GM10248 (cell line): ENCODE results near the gene EXD3.

ENCODE experiments used
- CTCF ChIA-PET: fragments of 300-600 bp; sonication (Branson Sonifier 250); formaldehyde crosslinking; extraction: SDS; loops from one replicate; lab custom pipeline; 2021; ENCODE audit warnings: antibody characterized with exemption; lab: Yijun Ruan, JAX
- POLR2A ChIA-PET: fragments of 350-650 bp; sonication (Branson Sonifier 250); formaldehyde crosslinking; extraction: SDS; loops from one replicate; lab custom pipeline; 2020; ENCODE audit warnings: antibody characterized with exemption; lab: Yijun Ruan, JAX
- DNase-seq: peaks from one replicate; pipeline ENCODE4 v3.0.0; 2012; ENCODE audit errors: extremely low spot score
- TF ChIP-seq, protein P1 (sequence below): IDR thresholded peaks from 2 replicates; pipeline ENCODE4 v1.5.1; 2012; ENCODE audit warnings: mild to moderate bottlenecking, low read depth; ENCODE audit errors: extremely low read depth, missing control alignments, control extremely low read depth

Gene EXD3

DNA sequence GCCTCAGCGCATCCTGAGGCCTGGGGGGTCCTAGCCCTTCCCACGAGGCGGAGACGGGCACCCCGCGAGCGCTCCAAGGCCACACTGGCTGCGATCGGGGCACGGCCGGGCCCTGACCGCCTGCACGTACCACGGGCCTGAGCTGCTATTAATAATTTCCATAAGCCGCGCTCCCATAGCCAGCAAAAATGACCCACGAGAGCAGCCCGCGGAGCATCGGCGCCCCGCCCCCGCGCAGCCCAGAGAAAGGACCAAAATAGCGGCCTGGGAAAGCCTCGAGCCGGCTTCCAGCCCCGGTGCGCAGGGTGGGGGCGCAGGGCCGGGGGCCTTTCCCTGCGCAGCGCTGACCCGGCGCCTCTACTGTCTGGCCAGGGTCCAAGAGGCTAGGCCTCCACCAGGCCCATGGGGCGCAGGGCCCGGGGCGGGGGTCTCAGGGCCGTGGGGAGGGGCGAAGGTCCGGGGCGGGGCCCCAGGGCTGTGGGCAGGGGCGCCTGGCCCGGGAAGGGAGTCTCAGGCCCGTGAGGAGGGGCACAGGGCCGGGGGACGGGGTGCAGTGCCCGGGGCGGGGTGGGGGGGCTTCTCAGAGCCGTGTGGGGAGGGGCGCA is 54.4 kb downstream of the EXD3 start:
- ChIA-PET CTCF (no interaction called here), POLR2A (no interaction called here)
- no peak for DNase-seq

DNA sequence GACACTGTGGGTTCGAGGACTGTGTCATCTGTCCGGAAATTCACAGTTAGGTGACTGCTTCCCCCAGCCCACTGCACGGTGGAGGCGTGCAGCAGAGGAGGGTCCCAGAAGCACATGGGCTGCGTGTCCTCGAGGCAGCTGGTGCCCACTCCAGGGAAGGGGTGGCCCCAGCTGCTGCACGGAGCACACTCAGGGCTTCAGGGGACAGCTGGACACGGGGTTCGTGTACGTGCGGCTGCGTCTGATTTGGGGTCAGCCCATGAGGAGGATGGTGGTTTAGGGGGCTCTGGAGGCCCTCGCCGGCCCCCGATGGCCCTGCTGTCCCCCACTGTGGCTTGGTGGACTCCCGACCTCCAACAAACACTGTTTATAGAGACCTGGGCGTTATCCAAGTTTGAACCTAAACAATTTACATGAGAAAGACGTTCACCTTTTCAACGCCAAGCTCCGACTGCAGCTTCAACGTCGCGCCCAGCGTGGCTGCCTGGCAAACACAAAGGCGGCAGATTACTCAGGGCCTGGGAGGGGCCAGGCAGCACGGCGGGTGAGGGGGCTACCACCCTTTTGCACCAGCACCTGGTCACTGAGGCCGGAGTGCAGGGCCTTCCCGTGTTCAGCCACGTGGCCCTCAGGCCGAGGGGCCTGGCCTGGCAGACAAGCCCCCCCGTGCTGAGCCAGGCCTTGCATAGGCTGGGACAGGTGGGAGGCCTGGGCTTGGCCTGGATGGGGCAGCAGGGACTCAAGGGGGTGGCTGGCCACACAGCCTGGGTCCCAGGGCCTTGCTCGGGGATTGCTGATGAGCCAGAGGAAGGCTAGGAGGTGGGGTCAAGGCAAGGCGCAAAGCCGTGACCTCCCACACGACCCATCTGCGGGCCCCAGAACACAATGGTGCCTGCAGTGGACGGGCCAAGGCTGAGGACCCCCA is 55.2 kb downstream of the EXD3 start:
- POLR2A ChIA-PET, result no interaction called here
- CTCF ChIA-PET, result no interaction called here
- TF ChIP-seq, protein P1, sequence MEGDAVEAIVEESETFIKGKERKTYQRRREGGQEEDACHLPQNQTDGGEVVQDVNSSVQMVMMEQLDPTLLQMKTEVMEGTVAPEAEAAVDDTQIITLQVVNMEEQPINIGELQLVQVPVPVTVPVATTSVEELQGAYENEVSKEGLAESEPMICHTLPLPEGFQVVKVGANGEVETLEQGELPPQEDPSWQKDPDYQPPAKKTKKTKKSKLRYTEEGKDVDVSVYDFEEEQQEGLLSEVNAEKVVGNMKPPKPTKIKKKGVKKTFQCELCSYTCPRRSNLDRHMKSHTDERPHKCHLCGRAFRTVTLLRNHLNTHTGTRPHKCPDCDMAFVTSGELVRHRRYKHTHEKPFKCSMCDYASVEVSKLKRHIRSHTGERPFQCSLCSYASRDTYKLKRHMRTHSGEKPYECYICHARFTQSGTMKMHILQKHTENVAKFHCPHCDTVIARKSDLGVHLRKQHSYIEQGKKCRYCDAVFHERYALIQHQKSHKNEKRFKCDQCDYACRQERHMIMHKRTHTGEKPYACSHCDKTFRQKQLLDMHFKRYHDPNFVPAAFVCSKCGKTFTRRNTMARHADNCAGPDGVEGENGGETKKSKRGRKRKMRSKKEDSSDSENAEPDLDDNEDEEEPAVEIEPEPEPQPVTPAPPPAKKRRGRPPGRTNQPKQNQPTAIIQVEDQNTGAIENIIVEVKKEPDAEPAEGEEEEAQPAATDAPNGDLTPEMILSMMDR, result no peak
- no peak for DNase-seq

More for the DNA sequence above, 54.4 kb downstream of the EXD3 start:
- TF ChIP-seq, protein P1, result no peak

DNA sequence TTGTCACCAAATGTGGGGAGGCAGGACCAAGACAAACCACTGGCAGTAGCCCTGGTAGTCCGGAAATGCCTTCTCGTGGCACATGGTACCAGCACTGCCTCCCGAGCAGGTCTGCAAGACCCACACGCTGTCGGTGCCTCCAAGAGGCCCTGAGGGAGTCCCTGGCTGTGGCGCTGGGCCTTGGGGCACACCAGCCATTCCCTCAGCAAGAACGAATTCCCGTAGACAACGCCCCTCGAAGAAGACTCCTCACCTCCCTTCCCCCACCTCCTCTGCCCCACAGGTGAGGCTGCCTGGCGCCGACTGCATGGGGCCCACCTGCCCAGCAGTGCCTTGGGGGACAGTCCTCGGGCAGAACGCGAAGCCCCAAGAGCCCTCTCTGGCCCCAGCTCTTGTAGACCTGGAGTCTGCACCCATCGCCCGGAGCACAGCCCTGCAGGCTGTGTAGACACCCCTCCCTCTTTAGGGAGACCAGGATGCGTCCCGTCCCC is 56.0 kb downstream of the EXD3 start:
- CTCF ChIA-PET, result no interaction called here
- POLR2A ChIA-PET, result no interaction called here

DNA sequence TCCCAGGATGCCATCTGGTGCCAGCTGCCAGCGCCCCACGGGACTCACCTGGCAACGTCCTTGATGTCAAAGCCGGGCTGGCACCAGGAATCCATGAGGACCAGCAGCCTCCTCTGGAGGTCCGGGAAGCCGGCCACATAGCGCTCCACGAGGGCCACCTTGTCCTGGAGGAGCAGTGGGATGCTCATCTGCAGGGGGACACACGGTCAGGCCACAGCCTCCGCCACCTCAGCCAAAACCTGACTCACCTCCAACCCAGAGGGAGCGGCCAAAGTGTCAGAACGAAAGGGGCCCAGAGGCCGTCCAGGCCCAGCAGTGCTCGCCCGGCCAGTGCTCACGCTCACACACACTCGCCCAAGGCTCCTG is 56.5 kb downstream of the EXD3 start:
- DNase-seq, result no peak
- ChIA-PET POLR2A (no interaction called here), CTCF (no interaction called here)
- TF ChIP-seq, protein P1, result no peak

More for the DNA sequence above, 56.0 kb downstream of the EXD3 start:
- no peak for DNase-seq
- TF ChIP-seq, protein P1, result no peak

DNA sequence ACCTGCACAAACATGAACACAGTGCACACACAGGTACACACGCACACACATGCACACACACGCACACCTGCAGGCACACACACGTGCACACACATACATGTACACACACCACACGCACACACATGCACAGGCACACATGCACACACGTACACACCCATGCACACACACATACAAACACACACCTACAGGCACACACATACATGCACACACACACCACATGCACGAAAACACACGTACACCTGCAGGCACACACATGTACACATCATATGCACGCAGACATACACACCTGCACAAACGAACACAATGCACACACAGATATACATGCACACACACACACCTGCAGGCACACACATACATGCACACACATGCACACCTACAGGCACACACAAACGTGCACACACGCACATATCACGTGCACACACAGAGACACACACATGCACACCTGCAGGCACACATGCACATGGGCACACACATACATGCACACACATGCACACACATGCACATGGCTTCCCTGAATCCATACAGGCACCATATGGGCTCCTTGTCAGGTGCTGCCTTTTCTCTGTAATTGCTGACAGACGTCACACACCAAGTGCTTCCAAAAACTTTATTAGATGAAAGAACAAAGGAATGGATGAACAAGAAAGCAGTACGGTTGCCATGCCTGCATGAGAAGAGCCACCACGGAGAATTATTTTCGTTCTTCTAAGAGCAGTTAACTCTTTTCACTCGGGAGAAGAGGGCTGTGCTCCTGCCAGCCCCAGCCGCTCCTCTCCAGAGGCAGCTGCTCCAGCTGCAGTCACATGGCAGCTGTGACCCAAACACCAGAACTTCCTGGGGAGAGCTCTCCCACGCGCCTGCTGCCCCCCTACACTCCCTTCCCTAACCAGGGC is 57.2 kb downstream of the EXD3 start:
- no peak for DNase-seq
- TF ChIP-seq, protein P1, result no peak
- POLR2A ChIA-PET, result no interaction called here
- CTCF ChIA-PET, result no interaction called here

DNA sequence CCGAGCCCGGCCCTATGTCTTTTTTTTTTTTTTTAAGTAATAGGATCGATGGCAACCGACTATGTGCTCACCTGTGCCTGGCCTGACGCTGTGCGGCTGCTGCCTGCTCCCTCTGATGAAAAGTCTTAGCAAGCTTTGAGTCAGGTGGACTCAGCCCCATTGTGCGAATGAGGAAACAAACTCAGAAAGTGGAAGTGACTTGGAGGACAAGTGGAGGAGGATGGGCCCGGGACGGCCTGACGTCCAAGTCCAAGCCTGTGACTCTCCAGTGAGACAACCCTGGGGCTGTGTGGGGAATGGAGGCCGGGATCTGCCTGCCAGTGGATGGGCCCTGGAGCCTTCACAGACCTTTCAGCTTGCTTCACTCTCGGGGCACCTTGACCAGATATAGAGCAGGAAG is 57.9 kb downstream of the EXD3 start:
- ChIA-PET CTCF (no interaction called here), POLR2A (no interaction called here)
- no peak for DNase-seq
- TF ChIP-seq, protein P1, result no peak
